MM.1S (cell line): ENCODE measurements around the gene ACTN4.

Experiments
- DNase-seq: peaks from one replicate; pipeline ENCODE4 v3.0.0-alpha.2; 2015
- H2AFZ ChIP-seq: fragments of 300-600 bp; sonication (generic); 2 replicates; pipeline ENCODE4 v1.6.0; 2016; ENCODE audit warnings: antibody characterized with exemption, low read length
- H3F3A ChIP-seq: fragments of 300-600 bp; sonication (generic); 2 replicates; pipeline ENCODE4 v1.6.1; 2016; ENCODE audit warnings: mild to moderate bottlenecking, antibody characterized with exemption, low read length, moderate library complexity, mixed read lengths; ENCODE audit not compliant: insufficient read depth
- H3K27ac ChIP-seq: fragments of 300-600 bp; sonication (generic); 2 replicates; pipeline ENCODE4 v1.5.1; 2016; ENCODE audit warnings: mild to moderate bottlenecking, low read length
- H3K27me3 ChIP-seq: fragments of 300-600 bp; sonication (generic); replicated peaks from 2 replicates; pipeline ENCODE4 v1.6.0; 2016; ENCODE audit warnings: low read length; ENCODE audit not compliant: insufficient read depth
- H3K36me3 ChIP-seq: fragments of 300-600 bp; sonication (generic); replicated peaks from 2 replicates; pipeline ENCODE4 v1.6.1; 2016; ENCODE audit warnings: mild to moderate bottlenecking, low read length, mixed read lengths; ENCODE audit not compliant: insufficient read depth
- H3K4me1 ChIP-seq: fragments of 300-600 bp; sonication (generic); 2 replicates; pipeline ENCODE4 v1.6.1; 2016; ENCODE audit warnings: low read length, mixed read lengths
- H3K4me2 ChIP-seq: fragments of 300-600 bp; sonication (generic); 2 replicates; pipeline ENCODE4 v1.6.0; 2016; ENCODE audit warnings: low read depth, low read length
- H3K4me3 ChIP-seq: fragments of 300-600 bp; sonication (generic); 2 replicates; pipeline ENCODE4 v1.5.1; 2016; ENCODE audit warnings: low read length, mixed read lengths
- H3K79me2 ChIP-seq: fragments of 300-600 bp; sonication (generic); 2 replicates; pipeline ENCODE4 v1.6.1; 2016; ENCODE audit warnings: mixed run types, low read length, mixed read lengths
- H3K9ac ChIP-seq: fragments of 300-600 bp; sonication (generic); 2 replicates; pipeline ENCODE4 v1.6.1; 2016; ENCODE audit warnings: low read length, mixed read lengths
- H3K9me2 ChIP-seq: fragments of 300-600 bp; sonication (generic); replicated peaks from 2 replicates; pipeline ENCODE4 v1.6.1; 2016; ENCODE audit warnings: mild to moderate bottlenecking, low read length, mixed read lengths; ENCODE audit not compliant: insufficient read depth
- H3K9me3 ChIP-seq: fragments of 300-600 bp; sonication (generic); replicated peaks from 2 replicates; pipeline ENCODE4 v1.6.1; 2016; ENCODE audit warnings: mild to moderate bottlenecking, low read length, mixed read lengths; ENCODE audit not compliant: insufficient read depth
- H4K20me1 ChIP-seq: fragments of 300-600 bp; sonication (generic); 2 replicates; pipeline ENCODE4 v1.6.1; 2016; ENCODE audit warnings: mild to moderate bottlenecking, low read length, moderate library complexity, mixed read lengths; ENCODE audit not compliant: insufficient read depth
- CTCF ChIP-seq: fragments of 300-600 bp; sonication (generic); IDR thresholded peaks from 2 replicates; pipeline ENCODE4 v1.5.1; 2016; ENCODE audit warnings: antibody characterized with exemption, low read length, mixed read lengths
- EZH2 ChIP-seq: fragments of 300-600 bp; sonication (generic); optimal IDR thresholded peaks from 2 replicates; pipeline ENCODE3; 2017; ENCODE audit warnings: low read depth, mild to moderate bottlenecking, antibody characterized with exemption, low read length, mixed read lengths
- EZH2phosphoT487 ChIP-seq: fragments of 300-600 bp; sonication (generic); IDR thresholded peaks from 2 replicates; pipeline ENCODE4 v1.6.1; 2018; ENCODE audit warnings: antibody characterized with exemption, low read length

Gene ACTN4

GRCh38 chr19:38663156-38663651 is 15.8 kb downstream of the ACTN4 start:
- Histone ChIP-seq H3K4me3 (no peak overlapping the region), H4K20me1 (peaks cover 6% of the 10 kb centered on the region; the same call in 1 of the 2 replicates), H3K9ac (no peak overlapping the region), H3K4me2 (no peak overlapping the region), H3K9me2 (no peaks in the 10 kb centered on the region), H3K4me1 (no peaks in the 10 kb centered on the region), H3K9me3 (no peaks in the 10 kb centered on the region), H3K36me3 (no peaks in the 10 kb centered on the region), H2AFZ (no peak overlapping the region), H3K27me3 (no peaks in the 10 kb centered on the region), H3F3A (no peaks in the 10 kb centered on the region), H3K27ac (no peak overlapping the region), H3K79me2 (peaks cover 98% of the 10 kb centered on the region)
- no peak for DNase-seq
- TF ChIP-seq EZH2 (no peak), CTCF (no peak), EZH2phosphoT487 (no peak)

- no peak overlapping the region for H2AFZ ChIP-seq
- no peaks in the 10 kb centered on the region for H3K9me2 ChIP-seq
- no peaks in the 10 kb centered on the region for H3F3A ChIP-seq
- no peaks in the 10 kb centered on the region for H3K9me3 ChIP-seq
- H3K27me3 ChIP-seq, result no peaks in the 10 kb centered on the region
- H3K4me1 ChIP-seq, result no peaks in the 10 kb centered on the region
- no peaks in the 10 kb centered on the region for H3K36me3 ChIP-seq
- H3K79me2 ChIP-seq, result peaks cover 98% of the 10 kb centered on the region
- H4K20me1 ChIP-seq, result peaks cover 6% of the 10 kb centered on the region; the same call in 1 of the 2 replicates
- no peak overlapping the region for H3K9ac ChIP-seq
- no peak overlapping the region for H3K4me3 ChIP-seq
- no peak overlapping the region for H3K4me2 ChIP-seq
- H3K27ac ChIP-seq, result no peak overlapping the region
- no peak for TF ChIP-seq EZH2
- no peak for TF ChIP-seq CTCF
- no peak for DNase-seq
Measured at GRCh38 chr19:38663957-38664502, 16.6 kb downstream of the ACTN4 start.

GRCh38 chr19:38664503-38665211 is 17.2 kb downstream of the ACTN4 start:
- Histone ChIP-seq H3K9ac (no peak overlapping the region), H4K20me1 (peaks cover 6% of the 10 kb centered on the region; the same call in 1 of the 2 replicates), H3F3A (no peaks in the 10 kb centered on the region), H3K4me3 (no peak overlapping the region), H3K36me3 (no peaks in the 10 kb centered on the region), H3K4me2 (no peak overlapping the region), H3K4me1 (peaks cover 1% of the 10 kb centered on the region), H3K27ac (no peak overlapping the region), H3K9me3 (no peaks in the 10 kb centered on the region), H3K27me3 (no peaks in the 10 kb centered on the region), H2AFZ (no peak overlapping the region), H3K79me2 (peaks cover 98% of the 10 kb centered on the region), H3K9me2 (no peaks in the 10 kb centered on the region)
- DNase-seq, result no peak
- TF ChIP-seq EZH2 (no peak), EZH2phosphoT487 (no peak), CTCF (no peak)
